ENCODE data around the gene PDCL3. TPM values are rescaled to one million over a fixed set of nuclear protein-coding genes. Genes with fewer than 3 reads are reported as not detected.

The PDCL3 gene
- total RNA-seq, 1 donor from 2014 or later = 20.6 TPM

GRCh38 chr2:100611079-100612029 lies 48.6 kb downstream of the PDCL3 start:
- no peak for DNase-seq (ENCODE audit: low read depth)

DNA sequence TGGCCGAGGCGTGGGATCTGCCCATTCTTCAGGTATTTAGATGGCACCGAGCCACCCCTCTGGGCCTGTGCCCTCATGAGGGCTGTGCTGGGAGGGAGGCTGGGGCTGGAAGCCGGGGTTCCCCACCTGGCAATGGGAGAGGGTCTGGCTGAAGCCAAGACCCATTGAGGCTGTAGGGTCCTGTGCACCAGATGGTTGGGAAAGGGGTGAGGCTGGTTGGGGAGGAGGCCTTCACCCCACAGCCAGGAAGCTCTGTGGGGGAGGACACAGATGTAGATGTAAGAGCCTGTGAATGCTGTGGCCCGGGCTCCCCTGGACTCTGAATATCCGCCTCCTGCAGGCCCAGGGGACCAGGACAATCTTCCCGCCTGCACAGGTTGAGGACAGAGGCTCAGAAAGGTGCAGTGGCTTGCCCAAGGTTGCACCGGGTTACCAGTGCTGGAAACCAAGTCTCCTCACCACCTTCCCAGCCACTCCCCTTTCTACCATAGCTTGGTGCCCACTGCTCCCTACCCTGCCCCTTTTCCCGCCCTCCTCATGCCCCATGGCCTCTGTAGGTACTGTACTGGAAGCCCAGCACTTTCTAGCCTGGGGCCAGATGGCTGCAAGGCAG lies 49.7 kb downstream of the PDCL3 start:
- DNase-seq (ENCODE audit: low read depth) = no peak

DNA sequence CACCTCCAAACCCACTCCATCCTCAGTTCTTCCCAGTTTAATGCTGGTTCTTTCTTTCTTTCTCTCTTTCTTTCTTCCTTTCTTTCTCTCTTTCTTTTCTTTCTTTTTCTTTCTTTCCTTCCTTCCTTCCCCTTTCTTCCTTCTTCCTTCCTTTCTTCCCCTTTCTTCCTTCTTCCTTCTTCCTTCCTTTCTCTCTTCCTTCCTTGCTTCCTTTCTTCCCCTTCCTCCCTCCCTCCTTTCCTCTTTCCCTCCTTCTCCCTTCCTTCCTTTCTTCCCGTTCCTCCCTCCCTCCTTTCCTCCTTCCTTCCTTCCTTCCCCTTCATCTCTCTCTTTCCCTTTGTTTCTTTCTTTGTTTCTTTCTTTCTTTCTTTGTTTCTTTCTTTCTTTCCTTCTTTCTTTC lies 50.9 kb downstream of the PDCL3 start:
- no peak for DNase-seq (ENCODE audit: low read depth)

- DNase-seq (ENCODE audit: low read depth) = no peak
These were observed 51.7 kb downstream of the PDCL3 start for GRCh38 chr2:100614455-100615000.

- no peak for DNase-seq (ENCODE audit: low read depth)
These were observed 52.7 kb downstream of the PDCL3 start for GRCh38 chr2:100615471-100615870.

DNA sequence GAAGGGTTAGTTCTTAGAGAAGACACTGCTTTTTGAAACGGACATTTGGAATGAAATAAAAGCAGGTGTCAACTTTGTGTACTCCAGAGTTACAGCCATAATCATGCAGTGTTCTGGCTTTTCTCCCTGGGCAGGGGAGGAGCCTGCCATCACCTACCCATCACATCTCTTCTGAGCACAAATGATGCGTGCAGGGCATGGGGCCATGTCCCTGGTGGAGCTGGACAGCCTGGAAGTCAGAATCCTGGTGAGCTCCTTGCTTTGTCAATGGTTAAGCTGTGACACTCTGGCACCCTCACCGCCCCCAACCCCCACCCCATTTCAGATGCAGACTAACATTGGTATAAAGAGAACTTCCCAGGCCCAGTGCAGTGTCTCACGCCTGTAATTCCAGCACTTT lies 53.1 kb downstream of the PDCL3 start:
- DNase-seq (ENCODE audit: low read depth) = no peak

DNA sequence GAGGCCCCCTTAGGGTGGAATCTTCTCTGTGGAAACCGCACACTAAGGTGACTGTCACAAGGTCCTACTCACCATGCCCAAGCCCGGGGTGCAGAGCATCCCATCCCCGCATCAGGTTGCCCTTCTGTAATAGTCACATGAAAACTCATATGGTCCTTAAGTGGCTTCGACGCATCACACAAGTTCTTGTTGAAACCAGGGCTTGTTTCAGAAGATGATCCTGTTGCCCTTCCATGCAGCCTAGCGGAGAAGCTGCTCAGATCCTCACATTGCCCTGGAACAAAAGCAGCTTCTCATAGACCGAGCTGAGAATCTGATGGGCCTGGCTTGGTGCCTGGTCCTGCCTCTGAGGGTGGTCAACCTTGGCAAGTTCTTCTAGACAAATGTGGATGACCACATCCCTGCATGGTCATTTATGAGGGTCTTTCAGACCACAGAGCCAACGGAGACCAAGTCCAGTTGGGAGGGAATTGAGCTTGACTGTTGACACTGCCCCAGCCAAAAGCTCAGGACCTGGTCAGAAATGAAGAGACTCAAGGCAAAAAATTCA lies 54.1 kb downstream of the PDCL3 start:
- no peak for DNase-seq (ENCODE audit: low read depth)

DNA sequence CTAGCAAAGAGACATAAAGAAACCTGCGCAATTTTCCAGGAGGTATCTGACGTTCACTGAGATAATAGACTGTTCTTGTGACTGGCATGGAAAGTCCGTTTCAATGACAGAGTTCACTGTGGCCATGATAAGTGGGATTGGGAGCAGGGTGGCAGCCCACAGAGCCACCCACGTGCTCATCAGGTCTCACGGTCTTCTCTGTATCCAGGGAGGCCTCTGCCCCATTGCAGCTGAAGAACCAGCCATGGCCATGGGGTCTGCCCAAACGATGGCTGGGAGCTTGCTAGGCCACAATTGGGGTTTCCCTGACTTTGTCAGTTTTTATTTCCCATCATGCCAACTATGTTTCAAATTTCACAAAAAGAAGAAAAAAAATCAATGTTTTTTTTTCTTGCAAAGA lies 57.2 kb downstream of the PDCL3 start:
- no peak for DNase-seq (ENCODE audit: low read depth)

GRCh38 chr2:100620481-100620880 lies 57.7 kb downstream of the PDCL3 start:
- no peak for DNase-seq (ENCODE audit: low read depth)

DNA sequence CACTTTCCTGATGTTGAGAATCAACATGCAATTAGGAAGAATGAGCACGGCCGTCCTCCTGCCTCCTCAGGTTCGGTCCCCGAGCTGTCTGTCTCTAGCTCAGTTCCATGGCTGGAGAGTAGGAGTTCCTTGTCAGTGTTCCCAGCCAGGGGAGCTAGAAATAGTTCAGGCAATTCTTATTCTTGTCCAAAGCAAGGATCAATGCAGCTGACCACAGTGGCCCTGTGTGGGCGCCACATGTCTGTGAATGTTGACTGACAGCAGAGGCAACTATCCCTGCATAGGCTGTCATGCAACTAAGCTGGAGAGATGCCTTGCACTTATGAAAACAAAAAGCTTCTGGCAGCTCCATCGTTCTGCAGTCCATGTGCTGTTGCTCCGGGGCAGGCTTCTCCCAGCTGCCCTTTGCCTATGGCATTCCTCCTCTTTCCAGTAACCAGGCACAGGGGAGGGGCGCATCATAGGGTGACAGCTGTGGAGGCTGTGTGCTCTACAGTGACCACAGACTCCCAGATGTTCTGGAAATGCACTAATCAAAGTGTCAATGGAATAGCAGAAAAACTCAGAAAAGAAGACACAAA lies 58.7 kb downstream of the PDCL3 start:
- DNase-seq (ENCODE audit: low read depth) = no peak

DNA sequence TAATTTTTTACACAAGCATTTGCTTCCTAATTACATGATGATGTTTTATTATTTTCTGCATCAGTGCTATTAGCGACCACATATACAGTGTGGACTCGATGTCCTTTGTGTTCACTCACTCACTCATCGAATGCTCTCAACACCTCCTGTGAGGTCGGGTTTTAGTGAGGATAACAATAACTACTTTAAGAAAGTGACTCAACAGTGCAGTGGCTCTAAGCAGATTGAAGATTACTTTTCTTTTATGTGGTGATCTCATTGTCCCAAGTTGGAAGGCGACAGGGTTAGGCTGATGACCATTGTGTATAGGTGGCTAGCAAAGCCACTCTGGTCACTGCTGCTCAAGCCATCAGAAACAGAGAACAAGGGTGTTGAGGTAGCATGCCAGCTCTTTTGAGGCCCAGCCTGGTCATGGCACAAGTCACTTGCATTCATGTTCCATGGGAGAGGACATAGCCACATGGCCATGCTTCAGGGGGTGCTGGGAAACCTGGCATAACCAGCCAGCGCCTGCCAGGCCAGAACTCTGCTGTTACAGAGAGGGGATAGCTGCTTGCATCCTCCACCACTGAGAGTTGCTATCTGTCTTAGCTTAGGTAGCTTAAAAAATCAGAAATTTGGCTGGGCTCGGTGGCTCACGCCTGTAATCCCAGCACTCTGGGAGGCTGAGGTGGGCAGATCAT lies 60.4 kb downstream of the PDCL3 start:
- DNase-seq (ENCODE audit: low read depth) = no peak

DNA sequence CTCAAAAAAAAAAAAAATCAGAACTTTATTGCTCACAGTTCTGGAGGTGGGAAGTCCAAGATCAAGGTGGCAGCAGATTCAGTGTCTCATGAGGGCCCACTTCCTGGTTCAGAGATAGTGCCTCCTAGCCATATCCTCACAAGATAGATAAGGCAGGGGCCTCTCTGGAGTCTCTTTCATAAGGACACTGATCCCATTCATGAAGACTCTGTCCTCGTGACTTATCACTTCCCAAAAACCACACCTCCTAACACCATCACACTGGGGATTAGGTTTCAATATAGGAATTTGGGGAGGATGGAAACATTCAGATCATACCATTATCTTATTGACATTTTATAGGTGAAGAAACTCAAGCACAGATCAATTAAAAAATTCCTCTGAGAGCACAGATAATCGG lies 61.1 kb downstream of the PDCL3 start:
- DNase-seq (ENCODE audit: low read depth) = no peak

- no peak for DNase-seq (ENCODE audit: low read depth)
These were observed 61.7 kb downstream of the PDCL3 start for GRCh38 chr2:100624536-100624935.

- DNase-seq (ENCODE audit: low read depth) = no peak
These were observed 62.9 kb downstream of the PDCL3 start for GRCh38 chr2:100625717-100626116.

Other genes starting within 250 kb of the PDCL3 start
- gene LONRF2, start 240.5 kb upstream of the PDCL3 start, total RNA-seq = 0.17 and 0.35 TPM in 2 replicates
- 11.3 and 18.2 TPM in 2 replicates for gene CHST10, start 145.3 kb upstream of the PDCL3 start, total RNA-seq
- not detected in 2 replicates for gene NMS, start 92.5 kb upstream of the PDCL3 start, total RNA-seq